COR-L47 (cell line): ENCODE measurements around the gene CAMK2A.

Experiments
- DNase-seq: peaks from one replicate; lab custom pipeline; 2025; lab: John Stamatoyannopoulos, UW

Gene CAMK2A

DNA sequence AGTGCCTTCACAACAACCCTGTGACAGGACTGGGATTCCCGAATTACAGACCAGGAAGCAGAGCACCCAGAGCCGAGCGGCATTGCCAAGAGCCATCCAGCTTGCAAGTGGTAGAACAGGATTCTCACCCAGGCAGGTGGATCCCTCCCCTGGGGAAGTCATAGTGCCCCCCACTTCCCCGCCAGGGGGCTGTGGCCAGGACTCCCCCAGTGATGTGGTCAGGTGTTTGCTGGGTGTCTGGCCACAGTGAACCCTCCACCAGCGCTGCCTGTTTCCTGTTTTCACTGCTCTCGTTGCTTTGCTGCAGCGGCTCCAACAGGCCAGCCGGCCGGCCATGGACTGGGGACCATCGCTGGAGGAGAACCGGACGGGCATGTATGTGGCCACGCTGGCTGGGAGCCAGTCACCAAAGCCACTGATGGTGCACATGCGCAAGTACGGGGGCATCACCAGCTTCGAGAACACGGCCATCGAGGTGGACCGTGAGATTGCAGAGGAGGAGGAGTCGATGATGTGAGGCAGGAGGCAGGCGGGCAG lies 80.4 kb downstream of the CAMK2A start:
- DNase-seq = no peak

- DNase-seq = no peak
Measured at GRCh38 chr5:150208187-150209098, 81.1 kb downstream of the CAMK2A start.

GRCh38 chr5:150206779-150207115 lies 82.8 kb downstream of the CAMK2A start:
- no peak for DNase-seq

GRCh38 chr5:150206098-150206778 lies 83.3 kb downstream of the CAMK2A start:
- no peak for DNase-seq

DNA sequence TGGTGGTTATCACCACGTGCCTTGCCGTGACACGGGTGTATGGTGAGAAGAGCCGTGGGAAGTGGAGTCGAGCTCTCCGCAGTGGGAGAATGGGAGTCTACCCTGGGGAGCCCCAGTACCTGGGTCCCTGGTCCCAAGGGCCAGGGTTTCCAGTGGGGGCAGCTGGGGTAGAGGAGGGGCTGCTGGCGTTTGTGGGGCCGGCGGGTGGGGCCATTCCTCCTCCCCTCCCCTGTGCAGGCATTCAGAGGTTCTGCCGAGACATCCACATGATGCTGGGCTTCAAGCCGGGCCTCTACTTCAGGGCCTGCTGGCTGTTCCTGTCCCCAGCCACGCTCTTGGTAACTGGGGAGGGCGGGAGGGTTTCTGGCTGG lies 85.0 kb downstream of the CAMK2A start:
- no peak for DNase-seq

- no peak for DNase-seq
Measured at GRCh38 chr5:150203832-150204589, 85.6 kb downstream of the CAMK2A start.

DNA sequence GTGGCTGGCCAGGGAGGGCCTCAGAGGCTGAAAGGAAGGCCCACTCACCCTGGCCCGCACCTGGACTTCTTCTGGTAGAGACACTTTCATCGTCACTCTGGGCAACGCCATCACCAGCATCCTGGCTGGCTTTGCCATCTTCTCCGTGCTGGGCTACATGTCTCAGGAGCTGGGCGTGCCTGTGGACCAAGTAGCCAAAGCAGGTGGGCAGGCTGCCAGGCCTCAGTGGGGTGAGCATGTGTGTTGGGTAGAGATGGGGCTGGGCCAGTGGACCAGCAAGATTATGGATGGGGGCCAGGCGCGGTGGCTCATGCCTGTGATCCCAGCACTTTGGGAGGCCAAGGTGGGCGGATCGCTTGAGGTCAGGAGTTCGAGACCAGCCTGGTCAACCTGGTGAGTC lies 87.1 kb downstream of the CAMK2A start:
- DNase-seq = no peak

DNA sequence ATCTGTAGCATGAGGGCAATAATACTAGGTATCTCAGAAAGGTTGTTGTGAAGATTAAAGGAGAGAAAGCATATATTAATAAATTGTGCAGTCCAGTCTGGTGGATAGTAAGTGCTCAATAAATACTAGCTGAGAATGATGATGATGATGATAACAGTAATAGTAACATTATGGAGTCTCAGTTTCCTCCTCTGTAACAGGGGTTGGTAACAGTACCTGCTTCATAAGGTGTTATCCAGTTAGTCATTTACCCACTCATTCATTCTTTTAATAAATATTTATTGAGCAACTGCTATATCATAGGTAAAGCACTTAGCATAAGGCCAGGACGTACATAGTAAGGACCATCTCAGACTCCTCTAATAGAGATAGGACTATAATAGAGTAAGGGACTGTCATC lies 92.1 kb downstream of the CAMK2A start:
- no peak for DNase-seq

GRCh38 chr5:150196986-150197385 lies 92.6 kb downstream of the CAMK2A start:
- no peak for DNase-seq

GRCh38 chr5:150196514-150196913 lies 93.1 kb downstream of the CAMK2A start:
- DNase-seq = no peak

- DNase-seq = no peak
Measured at GRCh38 chr5:150195736-150196485, 93.7 kb downstream of the CAMK2A start.

GRCh38 chr5:150192462-150192861 lies 97.1 kb downstream of the CAMK2A start:
- DNase-seq = no peak

- no peak for DNase-seq
Measured at GRCh38 chr5:150190987-150191386, 98.6 kb downstream of the CAMK2A start.

DNA sequence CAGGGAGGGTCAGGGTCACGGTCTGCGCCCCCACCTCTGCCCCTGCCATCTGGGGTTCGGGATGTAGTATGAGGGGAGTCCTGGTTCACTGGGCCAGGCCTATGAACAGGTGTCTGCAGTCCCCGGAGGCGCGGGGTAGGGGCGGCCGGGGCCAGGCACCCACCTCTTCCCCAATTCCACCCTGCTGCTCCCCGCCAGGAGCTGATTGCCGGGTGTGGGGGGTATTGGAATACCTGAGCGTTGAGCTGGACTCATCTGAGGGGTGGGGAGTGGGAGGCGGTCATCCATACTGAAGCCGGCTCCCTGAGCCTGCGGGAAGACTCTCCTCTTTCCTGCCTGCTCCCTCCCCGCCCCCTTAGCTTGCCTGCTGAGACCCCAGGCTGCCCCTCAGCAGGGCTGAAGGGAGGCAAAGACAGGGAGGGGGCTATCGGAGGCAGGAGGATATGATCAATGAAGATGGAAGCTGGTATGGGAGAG lies 99.0 kb downstream of the CAMK2A start:
- no peak for DNase-seq

DNA sequence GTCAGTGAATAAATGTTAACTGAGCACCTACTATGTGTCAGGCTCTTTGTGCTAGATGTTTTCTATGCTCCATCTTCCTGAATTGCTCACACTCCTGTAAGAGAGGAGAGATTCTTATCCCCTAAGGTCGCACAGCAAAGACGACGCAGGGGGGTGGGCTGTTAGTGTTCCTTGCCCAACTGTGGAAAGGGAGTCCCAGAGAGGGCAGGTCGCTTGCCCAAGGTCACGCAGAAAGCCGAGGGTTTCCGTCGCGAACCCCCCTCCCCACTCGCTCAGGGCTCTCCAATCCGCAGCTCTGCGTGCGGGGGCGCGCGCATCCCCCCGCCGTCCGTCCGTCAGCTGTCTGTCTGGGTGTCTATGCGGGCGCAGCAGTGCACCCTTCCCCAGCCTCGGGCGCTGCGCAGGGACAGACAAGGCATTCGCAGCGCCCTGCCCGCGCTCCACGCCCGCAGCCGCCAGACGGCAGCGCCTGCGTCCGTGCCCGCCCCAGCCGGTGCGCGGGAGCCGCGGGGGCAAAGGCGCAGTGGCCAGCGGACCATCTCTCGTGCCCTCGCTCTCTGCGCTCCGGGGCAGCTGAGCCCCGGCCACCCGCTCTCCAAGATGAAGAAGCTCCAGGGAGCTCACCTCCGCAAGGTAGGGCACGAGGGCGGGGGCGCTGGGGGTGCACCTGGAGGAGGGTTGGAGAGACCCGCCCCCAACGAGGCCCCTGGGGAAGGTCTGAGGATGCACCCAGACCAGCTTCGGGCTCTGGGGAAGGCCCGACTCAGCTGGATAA lies 99.7 kb downstream of the CAMK2A start, which contains the start of gene SLC6A7:
SLC6A7 (plus strand) TSS at position 335 of the 775 bp plus-strand sequence; CDS start at position 601, 266 bp downstream.
- no peak for DNase-seq

DNA sequence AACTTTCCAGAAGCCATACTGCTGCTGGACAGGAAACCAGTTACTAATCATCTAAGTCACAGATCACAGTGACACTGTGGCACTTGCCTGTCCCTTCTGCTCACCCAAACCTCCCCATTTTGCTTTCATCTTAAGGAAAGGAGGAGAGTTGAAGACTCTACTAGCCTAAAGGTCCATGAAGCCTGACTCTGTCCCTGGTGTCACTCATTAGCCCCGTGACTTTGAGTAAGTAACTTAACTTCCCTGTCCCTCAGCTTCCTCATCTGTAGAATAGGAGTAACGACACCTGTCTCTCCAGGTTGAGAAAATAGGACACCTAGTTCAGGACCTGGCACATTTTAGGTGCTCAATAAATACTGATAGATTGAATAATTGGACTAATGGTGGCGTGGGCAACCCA lies 100.2 kb downstream of the CAMK2A start:
- no peak for DNase-seq

DNA sequence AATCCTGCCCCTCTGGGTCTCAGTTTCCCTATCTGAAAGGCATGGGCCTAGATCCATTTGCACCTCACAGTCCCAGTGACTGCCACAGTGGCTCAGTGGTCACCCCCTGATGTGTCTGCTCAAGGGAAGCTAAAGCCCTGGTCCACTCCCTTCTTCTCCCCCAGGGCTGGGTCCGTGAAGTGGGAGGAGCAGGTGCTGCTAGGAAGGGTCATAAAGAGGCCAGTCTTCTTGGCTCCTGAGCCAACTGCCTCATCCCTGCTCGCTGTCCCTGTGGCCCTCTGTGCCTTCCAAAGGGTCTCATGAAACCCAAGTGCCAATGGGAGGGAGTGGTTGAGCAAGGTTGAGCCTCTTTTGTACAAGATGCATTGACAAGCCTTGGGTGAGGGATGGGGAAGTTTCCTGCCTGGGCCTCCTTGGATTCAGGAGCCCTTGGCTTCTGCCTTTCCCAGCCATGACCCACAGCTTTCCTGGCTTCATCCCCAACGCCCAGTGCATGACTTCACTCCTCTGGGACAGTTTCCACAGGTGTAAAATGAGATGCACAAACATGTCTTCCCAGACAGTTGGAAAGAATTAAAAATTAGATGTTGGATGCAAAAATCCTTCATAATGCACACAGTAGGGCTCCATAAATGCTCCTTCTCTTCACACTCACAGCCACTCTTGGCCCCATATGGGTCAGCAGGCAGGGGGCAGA lies 101.3 kb downstream of the CAMK2A start:
- no peak for DNase-seq

DNA sequence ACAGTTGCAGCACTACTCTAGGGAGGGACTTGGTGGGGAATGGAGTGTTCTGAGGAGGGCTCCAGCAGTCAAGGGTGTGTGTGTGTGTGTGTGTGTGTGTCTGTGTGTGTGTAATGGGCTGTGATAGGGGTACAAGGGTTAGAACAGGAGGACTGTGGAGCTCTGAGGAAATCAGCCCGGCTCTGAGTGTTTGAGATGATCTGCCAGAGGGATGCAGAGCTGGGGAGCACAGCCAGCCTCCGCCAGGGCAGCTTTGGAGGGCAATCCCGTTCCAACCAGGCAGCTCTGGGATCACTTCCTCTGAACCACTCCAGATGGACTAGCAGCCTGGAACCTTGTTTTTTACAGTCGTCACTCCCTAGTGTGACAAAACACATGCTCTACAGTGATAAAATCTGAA lies 102.7 kb downstream of the CAMK2A start:
- DNase-seq = no peak

- DNase-seq = no peak
Measured at GRCh38 chr5:150186137-150186536, 103.4 kb downstream of the CAMK2A start.
